Ammon's horn (tissue), 1 donor: ENCODE data around the gene ZNF516.
A peak's percentile ranks its signal among the peaks of the same experiment; 100 is the strongest.

Experiments
- DNase-seq: peaks from one replicate; pipeline ENCODE4 v3.0.0-alpha.2; 2016; ENCODE audit warnings: low spot score

The ZNF516 gene

DNA sequence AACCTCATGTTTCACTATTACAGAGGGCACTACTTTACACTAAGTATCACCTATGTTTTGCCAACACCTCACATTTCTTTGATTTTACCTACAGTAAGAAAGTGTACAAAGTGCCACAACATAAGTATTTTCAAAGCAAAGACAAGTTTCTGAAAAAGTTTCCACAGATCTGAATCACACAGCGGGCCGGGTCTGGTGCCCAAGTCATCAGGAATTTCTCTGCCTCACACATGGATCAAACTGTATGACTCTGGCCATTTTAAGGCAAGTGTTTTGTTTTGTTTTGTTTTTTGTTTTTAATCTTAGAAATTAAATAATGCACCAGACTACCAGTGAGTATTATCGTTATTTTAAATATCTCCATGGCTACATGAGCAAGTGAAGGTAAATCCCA is 73.4 kb downstream of the ZNF516 start:
- DNase-seq, result no peak

DNA sequence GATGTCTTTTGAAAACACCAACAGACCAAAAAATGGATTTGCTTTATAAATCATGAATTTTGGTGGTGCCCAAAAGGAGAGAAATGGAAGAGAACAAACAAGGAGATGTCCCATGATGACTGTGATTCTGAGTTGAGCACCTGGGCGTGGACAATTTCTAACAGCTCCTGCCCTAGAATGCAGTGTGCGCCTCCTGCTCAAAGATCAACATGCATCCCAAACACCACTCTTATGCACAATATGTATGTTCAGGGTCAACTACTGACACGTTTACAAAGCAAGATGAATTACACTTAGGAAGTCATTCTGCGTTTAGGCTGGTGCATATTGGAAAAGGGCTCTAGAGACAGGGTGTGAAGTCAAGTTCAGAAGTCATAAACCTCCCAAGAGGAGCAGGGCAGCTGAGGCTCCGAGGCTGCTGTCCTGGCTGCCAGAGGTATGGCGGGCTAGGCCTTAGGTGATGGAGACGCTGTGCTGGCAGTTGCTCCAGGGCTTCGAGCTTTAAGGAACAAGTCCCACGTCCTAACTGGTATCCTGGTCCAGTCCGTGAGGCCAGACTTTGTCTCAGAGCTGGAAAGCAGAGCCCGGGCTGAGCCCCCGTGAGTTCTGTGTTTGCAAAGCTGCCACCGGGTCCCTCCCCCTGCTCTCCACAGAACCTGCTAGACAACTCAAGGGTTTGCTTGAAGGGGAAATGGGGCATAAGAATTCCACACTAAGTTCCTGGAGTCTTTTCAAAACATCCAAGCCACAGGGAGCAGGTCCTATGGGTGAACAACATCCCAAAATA is 74.0 kb downstream of the ZNF516 start:
- DNase-seq, result no peak

DNA sequence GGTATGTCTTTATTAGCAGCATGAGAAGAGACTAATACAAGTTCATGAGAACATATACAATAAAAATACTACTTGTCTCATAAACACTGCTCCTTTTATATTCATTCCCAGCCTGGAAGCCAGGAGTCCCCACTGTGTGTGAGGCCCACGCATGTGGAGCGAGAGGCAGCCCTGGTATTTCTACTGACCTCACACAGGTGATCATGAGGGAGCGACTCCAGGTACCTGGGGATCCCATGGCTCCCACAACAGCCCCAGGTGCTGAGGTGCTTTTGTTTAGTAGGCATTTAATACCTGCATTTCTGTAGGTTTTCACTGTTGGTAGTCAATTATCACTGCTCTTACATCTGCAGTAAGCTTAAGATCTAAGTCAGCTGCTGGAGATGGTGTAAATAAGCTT is 75.2 kb downstream of the ZNF516 start:
- no peak for DNase-seq

DNA sequence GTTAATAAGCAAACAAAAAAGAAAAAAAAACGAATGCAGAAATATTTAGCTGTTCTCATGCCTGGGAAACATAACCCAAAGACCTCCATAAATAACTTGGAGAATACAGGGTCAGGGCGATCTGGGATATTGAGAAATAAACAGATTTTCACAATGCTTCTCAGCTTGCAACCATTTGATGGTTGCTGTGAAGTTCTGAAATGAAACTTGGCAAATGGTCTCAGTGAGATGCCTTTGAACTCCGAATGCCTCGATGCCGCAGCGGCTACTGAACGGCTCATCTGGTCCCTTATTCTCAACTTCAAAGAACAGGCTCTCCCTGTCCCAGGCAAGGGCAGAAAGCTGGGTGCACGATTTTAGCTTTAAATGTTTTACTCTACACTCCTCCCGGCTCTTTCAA is 78.1 kb downstream of the ZNF516 start:
- peak; percentile 55 for DNase-seq

DNA sequence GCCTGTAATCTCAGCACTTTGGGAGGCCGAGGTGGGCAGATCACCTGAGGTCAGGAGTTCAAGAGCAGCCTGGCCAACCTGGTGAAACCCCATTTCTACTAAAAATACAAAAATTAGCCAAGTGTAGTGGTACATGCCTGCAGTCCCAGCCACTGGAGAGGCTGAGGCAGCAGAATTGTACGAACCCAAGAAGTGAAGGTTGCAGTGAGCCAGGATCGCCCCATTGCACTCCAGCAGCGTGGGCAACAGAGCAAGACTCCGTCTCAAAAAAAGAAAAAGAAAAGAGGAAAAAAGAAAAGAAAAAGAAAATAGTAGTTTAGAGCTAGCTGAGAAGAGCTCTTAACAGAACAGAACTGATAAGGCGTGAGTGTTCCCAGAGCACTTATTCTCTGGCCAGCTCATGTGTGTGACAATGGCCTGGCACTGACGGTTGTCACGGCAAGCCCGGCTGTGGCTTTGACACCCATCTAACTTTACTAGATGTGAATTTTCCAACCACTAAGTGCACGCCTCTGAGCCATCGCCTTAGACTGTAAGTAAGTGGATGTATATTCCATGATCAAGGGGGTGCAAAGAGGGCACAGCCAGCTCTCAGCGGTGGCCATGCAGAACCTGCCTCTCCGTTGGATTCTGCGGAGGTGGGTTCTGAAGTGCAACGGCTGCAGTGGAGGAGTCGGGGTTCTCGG is 80.0 kb downstream of the ZNF516 start:
- DNase-seq, result no peak

DNA sequence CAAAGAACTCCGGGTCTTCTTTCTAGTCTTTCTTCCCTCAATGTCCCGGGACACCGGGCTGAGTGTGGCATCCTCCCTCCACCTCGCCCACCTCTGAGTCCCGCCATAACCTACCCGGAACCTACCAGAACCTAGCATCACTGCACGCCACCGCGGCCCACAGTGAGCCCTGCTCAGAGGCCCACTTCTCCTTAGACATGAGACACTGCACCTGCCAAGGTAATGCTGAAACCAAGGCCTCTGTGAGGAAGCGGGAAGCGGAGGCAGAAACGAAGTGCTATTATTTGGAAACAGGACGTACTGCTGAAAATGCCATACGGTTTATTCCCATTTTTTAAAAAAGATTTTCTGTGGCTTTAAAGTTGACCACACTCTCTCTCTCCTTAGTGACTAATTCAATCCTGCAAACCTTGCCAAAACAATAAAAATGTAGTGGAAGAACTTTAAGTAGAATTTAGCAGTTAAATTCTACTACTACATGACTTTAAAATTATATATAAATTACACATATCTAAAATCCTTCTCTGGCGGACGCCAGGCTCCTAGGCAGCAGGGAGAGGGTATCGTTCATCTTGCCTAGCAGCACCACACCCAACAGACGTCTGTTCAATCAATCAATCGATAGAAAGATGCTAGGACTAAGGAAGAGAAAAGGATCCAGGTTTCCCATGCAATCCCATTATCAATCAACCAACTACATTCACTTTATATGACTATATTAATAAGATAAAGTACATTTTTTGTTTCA is 82.0 kb downstream of the ZNF516 start:
- no peak for DNase-seq

DNA sequence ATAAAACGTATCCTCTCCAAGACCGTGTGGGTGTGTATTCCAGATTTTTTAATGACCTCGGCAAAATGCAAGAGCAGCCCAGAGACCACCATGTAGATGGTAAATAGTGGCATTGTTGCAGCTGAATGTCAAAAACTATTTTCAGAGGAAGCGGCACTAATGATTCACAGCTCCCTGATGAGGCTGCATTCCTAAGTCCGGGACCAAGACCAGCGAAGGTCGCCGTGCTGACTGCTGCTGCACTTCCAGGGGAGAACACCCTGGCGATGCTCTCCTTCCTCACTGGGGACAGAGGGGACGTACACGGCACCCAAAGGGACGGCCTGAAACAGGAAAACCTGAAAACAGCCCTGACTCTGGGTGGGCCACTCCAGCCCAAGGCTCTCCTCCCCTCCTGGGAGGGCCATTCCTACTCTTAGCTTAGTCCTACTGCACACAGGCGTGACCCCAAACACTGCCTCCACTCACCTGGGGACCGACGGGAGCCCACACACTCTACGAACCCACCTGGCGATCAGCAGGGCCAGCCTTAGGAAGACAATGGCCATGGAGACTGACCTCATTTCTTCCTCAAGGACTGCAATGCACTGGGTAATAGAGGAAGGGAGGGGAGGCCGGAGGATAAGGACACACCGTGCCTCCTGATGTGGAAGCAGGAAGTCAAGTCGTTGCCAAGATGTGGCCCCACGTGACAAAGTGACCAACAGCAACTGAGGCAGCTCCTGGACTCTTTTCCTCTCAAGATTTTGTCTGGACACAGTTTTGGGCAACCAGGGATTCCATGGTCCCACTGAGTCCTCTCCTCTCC is 82.8 kb downstream of the ZNF516 start:
- no peak for DNase-seq

DNA sequence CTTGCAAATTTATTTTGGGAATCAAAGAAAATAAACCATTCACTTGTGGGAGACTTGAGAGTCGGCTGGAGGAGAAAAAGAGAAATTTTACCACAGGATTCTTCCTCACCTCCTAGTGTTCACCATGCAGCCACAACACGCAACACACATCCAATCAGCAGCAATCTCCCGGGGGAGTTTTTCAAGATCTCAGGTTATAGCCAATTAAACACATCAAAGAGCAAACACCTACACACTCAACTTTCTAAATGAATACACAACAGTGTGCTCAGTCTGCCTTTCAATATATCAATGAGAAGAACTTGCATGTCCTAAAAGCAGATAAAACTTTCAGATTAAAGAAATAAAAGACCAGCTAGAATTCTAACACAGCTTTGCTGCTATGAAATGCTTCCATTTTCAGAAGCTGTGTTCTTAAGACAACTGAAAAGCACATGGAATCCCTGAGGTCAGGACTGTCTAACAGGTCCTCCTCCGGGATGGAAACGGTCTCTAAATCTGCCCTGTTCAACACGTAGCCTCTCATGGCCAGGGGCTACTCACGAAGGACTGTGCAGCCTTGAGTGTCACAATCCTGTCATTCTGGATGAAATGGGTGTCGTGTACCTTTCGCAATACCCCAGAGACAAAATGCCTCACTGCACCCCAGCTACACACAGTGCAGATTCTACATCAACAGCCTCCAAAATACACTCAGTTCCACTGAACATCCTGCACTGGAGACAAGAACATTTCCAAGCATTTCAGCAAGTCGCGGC is 84.2 kb downstream of the ZNF516 start:
- DNase-seq, result no peak

DNA sequence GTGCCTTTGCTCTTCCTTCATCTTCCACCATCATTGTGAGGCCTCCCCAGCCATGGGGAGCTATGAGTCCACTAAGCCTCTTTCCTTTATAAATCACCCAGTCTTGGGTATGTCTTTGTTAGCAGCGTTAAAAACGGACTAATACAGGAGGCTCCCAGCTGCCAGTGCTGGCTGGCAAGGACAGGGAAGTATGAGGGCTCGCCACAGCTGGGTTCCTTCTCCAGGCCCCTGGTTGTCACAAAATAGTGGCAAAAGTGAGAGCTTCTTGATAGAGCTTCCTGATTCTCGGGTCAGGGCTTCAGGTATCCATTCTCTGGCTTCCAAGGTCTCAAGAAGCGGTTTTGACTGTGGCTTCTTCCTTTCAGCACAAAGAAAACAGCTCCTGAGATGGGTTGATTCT is 85.0 kb downstream of the ZNF516 start:
- no peak for DNase-seq

DNA sequence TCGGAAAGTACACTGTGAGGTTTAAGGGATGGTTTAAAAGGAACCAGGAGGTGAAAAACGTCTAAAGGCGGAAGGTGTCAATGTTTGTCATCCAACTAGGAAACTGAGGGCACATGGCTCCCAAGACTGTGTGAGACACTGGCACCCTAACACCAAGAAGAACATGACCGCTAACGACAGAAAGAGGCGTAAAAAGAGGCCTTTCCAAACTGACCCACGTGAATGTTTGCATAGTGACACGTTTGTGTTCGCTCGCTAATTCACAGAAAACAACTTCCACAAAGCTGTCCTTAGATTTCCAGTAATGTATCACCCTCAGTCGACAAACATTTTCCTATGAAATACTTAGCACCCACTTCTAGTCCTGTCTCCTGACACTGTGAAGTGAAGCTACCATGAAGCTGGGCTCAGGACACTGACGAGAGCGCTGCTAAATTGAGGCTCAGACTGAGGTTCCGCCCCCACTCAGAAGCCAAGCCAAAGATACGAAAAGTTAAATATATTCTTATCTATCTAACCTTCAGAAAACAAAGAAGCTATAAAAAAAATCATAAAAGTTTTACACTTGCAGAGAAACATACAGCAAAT is 86.5 kb downstream of the ZNF516 start:
- no peak for DNase-seq

DNA sequence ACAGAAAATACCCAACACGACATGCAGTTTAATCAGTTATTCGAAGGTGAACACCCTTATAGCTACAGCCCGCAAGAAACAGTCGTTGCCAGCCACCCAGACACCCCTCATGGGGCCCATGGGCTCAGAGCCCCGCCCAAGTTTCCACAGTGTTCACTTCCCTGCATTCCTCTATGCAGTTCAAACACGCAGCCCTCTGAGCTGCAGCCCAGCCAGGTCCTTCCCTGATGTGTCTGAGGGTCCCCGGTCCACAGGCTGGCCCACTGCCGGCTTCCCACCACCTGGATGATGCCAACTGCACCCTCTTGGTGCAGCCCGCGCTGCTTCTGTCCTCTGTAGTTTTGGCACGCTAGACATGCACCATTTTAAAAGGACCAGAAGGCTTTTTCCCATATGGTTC is 87.4 kb downstream of the ZNF516 start:
- DNase-seq, result no peak

DNA sequence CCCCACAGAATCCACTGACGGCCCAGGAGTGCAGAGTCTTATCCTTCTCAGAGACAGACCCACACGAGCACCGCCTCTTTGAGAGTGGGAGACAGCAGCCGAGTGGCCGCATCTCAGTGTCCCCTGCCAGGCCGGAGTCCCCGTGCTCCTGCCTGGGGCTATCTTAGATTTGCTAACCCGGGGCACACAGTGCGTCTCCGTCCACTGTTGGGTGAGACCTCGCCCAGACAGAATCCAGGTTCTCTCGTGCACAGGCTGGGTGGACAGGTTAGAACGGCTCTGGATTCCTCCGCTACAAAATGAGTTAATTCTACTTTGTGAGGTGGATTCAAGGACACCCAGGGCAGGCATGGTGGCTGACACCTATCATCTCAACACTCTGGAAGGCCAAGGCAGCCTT is 88.3 kb downstream of the ZNF516 start:
- DNase-seq, result no peak

DNA sequence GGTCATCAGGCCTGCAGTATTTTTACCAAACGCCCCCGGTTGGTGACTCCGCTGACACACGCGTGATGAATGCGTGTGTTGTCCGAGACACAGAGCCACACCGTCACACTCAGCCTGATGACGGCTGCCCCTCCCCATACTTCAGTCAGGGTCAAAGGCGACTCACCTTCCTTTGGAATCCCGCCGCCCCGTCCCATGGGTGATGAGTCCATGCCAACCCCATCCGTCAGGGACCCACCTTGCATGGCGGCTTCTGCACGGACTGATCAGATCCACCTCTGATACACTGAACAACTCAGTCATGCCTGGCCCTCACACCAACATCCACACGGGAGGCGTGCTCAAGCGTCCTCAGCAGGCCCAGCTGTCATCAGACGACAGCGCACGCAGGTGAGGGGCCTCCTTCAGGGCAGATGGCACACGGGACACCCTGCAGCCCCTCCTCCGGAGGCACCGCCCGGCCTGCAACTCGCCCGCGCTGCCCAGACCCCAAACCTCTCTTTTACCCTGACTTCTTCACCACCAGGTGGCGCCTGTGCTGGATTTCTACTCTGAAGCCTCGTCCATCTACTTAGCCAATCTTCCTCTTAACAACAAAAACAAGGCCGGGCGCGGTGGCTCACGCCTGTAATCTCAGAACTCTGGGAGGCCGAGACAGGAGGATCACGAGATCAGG is 89.2 kb downstream of the ZNF516 start:
- no peak for DNase-seq

DNA sequence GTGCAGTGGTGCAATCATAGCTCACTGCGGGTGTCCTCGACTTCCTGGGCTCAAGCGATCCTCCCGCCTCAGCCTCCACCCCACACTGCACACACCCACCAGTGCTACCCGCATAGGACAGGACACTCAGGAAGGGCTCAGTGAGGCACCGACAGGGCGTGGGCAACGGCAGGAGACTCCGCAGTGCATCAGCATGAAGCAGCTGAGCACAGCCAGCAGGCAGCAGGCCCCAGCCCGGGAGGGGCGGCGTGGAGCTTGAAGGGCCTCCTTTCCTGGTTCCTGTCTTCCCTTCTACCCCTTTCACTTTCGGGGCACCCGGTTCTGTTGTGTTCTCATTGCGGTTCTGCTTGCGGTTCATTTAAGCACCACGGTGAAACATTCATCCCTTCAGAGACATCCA is 89.8 kb downstream of the ZNF516 start:
- DNase-seq, result no peak

DNA sequence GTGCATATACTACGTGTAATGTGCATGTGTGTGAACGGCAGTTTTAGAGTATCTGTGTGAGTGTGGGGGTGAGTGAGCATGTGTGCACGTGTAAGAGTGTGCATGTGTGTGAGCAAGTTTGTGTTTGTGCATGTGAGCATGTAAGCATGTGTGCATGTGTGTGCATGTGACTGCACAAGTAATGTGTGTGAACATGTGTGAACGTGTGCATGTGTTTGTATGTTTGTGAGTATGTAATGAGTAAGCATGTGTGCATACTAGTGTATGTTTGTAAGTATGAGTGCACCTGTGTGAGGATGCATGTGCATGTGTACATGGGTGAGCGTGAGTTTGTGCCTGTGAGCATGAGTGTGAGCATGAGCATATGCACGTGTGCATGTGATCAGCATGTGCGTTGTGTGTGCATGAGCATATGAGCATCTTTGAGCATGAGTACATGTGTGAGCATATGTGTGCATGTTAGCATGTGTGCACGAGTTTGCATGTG is 90.7 kb downstream of the ZNF516 start:
- DNase-seq, result no peak

DNA sequence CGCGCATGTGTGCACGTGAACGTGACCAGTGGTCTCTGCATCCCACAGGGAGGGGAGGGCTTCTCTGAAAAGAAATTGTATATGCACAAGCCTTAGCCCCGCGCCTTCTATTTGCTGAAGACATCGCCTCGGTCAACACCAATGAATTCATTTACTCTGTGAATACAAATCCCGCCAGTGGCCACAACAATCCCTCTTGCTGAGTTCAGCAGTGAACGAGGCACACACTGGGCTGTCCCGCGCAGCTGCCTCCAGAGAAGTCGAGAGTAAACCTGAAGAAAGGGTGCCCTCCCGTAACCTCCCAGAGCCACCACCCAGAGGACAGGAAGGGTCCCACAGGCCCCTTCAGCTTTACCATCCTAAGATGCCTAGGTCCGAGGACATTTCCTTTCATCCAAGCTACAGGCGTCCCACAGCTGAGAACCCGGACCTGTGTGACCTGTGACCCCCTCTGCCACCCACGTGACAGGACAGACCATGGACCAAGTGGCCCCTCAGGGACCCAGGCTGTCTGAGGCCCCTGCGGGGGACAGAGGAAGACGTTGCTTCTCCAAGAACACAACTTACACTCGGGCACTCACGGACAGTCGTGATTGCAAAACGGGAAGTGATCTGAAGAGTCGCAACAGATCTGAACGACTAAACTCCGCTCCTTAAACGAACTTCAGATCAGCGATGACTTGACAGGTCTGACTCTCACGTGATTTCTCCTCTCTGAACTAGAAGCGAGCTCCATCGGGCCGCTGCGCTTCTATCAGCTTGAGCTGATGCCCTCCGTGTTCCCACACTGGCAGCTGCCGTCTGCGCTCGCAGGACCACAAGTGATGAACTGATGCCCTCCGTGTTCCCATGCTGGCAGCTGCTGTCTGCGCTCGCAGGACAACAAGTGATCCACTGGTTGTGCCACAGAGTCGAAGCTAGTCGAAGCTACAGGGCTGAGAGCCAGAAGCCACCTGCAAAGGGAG is 92.7 kb downstream of the ZNF516 start:
- no peak for DNase-seq

DNA sequence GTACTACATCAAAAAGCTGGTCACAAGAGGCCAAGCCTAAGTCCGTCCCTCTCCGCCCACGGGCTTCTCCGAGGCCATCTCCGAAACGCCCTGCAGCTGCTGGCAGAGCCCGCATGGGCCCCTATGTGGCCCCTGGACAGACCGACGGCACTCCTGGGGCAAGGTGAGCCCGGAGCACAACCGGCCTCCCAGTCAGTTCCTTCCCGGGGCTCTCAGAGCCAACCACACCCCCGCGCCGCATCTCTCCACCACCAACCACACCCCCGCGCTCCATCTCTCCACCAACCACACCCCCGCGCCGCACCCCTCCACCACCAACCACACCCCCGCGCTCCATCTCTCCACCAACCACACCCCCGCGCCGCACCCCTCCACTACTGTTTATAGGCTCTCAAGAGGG is 93.5 kb downstream of the ZNF516 start:
- no peak for DNase-seq

DNA sequence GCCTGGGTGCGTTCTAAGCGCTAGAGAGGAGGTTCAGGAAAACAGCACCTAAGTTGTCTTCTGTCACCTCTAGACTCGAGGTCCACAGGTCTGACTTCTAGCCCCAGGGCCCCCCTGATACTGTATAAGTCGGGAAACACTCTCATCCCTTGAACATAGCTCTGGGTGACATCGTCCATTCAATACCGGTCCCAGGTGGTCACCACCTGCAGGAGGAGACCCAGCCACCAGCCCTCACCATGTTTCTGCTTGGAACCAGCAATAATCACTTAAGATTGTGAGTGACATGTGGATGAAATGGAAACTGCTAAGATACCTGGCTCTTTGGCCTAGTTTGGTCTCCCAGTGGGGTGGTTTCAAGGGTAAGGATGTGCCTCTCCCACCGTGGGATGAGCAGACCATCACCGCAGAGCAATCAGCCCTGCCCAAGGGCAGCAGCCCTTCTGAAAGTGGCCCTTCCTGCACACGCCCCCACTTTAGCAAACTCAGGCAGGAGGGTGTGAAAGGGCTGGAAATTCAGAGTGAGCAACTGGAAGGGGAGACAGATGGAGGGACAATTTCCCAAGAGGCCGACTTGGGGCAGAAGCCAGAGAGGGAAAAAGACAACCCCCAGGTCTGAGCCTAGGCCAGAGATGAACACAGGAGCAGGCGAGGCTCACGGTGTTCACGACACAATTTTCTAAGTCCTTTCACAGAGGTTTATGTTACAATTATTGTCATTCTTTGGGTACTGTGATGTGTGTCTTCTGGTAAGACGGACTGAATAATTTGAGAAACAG is 95.2 kb downstream of the ZNF516 start:
- DNase-seq, result no peak
